DOHH2 (cell line): Measurements from ENCODE around the gene HDHD5.
A peak's percentile ranks its signal among the peaks of the same experiment; 100 is the strongest.

ENCODE experiments used
- H3F3A ChIP-seq: fragments of 200-600 bp; sonication (generic), shearing (Covaris generic); 2 replicates; pipeline ENCODE4 v1.6.0; 2016; ENCODE audit warnings: antibody characterized with exemption, mild to moderate bottlenecking; ENCODE audit not compliant: control insufficient read depth, insufficient read depth
- H3K27ac ChIP-seq: fragments of 200-600 bp; sonication (generic); 2 replicates; pipeline ENCODE4 v1.5.1; 2014; ENCODE audit warnings: low read depth, mild to moderate bottlenecking, low read length, moderate library complexity
- H3K27me3 ChIP-seq: fragments of 200-600 bp; sonication (generic); 2 replicates; pipeline ENCODE4 v1.6.1; 2014; ENCODE audit warnings: mild to moderate bottlenecking, low read length, mixed read lengths; ENCODE audit not compliant: control insufficient read depth
- H3K36me3 ChIP-seq: fragments of 200-600 bp; sonication (generic); 2 replicates; pipeline ENCODE4 v1.6.1; 2014; ENCODE audit warnings: mild to moderate bottlenecking, low read length, moderate library complexity, mixed read lengths; ENCODE audit not compliant: control insufficient read depth
- H3K4me1 ChIP-seq: fragments of 200-600 bp; sonication (generic); 2 replicates; pipeline ENCODE4 v1.6.1; 2014; ENCODE audit warnings: mild to moderate bottlenecking, low read length, mixed read lengths; ENCODE audit not compliant: control insufficient read depth
- H3K4me2 ChIP-seq: fragments of 200-600 bp; sonication (generic); 2 replicates; pipeline ENCODE4 v1.6.0; 2014; ENCODE audit warnings: mild to moderate bottlenecking, low read length, moderate library complexity
- H3K4me3 ChIP-seq: fragments of 200-600 bp; sonication (generic); 2 replicates; pipeline ENCODE4 v1.5.1; 2014; ENCODE audit warnings: mild to moderate bottlenecking, low read length, mixed read lengths
- H3K79me2 ChIP-seq: fragments of 200-600 bp; sonication (generic); 2 replicates; pipeline ENCODE4 v1.6.1; 2014; ENCODE audit warnings: mild to moderate bottlenecking, low read length, mixed read lengths; ENCODE audit not compliant: control insufficient read depth
- H3K9me2 ChIP-seq: fragments of 200-600 bp; sonication (generic); replicated peaks from 2 replicates; pipeline ENCODE4 v1.6.1; 2014; ENCODE audit warnings: mild to moderate bottlenecking, low read length, mixed read lengths; ENCODE audit not compliant: control insufficient read depth
- H3K9me3 ChIP-seq: fragments of 200-600 bp; sonication (generic); 2 replicates; pipeline ENCODE4 v1.6.1; 2014; ENCODE audit warnings: antibody characterized with exemption, low read length, mixed read lengths; ENCODE audit not compliant: control insufficient read depth, insufficient read depth
- H4K20me1 ChIP-seq: fragments of 200-600 bp; sonication (generic); 2 replicates; pipeline ENCODE4 v1.6.0; 2014; ENCODE audit warnings: low read depth, mild to moderate bottlenecking, antibody characterized with exemption, low read length, moderate library complexity; ENCODE audit not compliant: control insufficient read depth, insufficient read depth
- EZH2phosphoT487 ChIP-seq: fragments of 200-600 bp; sonication (generic); IDR thresholded peaks from 2 replicates; pipeline ENCODE4 v1.6.1; 2017; ENCODE audit warnings: borderline replicate concordance, mild to moderate bottlenecking, antibody characterized with exemption, low read length, moderate library complexity, mixed read lengths
- TF ChIP-seq, protein P1 (sequence below): fragments of 200-600 bp; sonication (generic); IDR thresholded peaks from one replicate; pipeline ENCODE4 v1.5.1; 2014; ENCODE audit warnings: antibody characterized with exemption, mild to moderate bottlenecking, low read depth, low read length; ENCODE audit not compliant: poor library complexity, severe bottlenecking

Gene HDHD5

DNA sequence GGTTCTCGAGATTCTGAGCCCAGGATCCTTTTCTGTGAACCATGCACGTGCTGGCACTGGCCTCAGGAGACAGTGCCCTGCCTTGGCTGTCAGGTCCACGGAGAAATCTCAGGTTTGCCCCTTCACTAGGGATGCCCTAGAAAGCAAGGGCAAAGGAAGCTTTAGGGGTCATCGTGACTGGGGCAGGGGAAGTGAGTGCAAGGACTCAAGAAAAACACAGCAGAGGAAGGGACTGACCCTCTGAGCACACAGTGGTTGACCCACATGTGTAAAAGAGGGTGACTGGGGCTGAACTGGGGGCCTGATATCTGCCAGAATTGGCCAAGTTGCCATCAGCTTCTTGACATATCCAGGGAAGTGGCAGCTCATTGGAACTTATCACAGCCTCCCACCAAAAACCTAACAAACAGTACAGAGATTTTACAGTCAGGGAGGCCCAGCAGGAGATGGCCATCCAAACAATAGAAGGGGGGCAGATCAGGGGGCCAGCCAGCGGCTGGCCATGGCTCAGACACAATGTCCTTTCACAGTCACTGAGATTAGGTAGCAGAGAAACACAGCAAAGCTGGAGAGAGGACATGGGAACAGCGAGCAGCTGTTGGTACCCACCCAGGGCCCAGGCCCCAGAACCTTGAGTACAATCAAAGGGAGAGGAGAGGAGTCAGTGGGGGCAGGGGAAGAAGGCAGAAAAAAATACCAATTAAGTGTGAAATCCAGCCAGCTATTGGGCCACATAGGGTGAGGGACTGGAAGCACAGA is 42.3 kb downstream of the HDHD5 start:
- Histone ChIP-seq H3K4me3 (no peak overlapping the region), H4K20me1 (no peaks in the 10 kb centered on the region), H3K27ac (peak overlapping the region; percentile 63), H3K9me3 (no peaks in the 10 kb centered on the region), H3F3A (peaks cover 13% of the 10 kb centered on the region), H3K4me2 (peak overlapping the region; percentile 72), H3K36me3 (no peaks in the 10 kb centered on the region), H3K79me2 (no peaks in the 10 kb centered on the region), H3K9me2 (no peaks in the 10 kb centered on the region), H3K27me3 (no peaks in the 10 kb centered on the region), H3K4me1 (peaks cover 53% of the 10 kb centered on the region)
- no peak for TF ChIP-seq EZH2phosphoT487
- TF ChIP-seq, protein P1, sequence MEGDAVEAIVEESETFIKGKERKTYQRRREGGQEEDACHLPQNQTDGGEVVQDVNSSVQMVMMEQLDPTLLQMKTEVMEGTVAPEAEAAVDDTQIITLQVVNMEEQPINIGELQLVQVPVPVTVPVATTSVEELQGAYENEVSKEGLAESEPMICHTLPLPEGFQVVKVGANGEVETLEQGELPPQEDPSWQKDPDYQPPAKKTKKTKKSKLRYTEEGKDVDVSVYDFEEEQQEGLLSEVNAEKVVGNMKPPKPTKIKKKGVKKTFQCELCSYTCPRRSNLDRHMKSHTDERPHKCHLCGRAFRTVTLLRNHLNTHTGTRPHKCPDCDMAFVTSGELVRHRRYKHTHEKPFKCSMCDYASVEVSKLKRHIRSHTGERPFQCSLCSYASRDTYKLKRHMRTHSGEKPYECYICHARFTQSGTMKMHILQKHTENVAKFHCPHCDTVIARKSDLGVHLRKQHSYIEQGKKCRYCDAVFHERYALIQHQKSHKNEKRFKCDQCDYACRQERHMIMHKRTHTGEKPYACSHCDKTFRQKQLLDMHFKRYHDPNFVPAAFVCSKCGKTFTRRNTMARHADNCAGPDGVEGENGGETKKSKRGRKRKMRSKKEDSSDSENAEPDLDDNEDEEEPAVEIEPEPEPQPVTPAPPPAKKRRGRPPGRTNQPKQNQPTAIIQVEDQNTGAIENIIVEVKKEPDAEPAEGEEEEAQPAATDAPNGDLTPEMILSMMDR: no peak

DNA sequence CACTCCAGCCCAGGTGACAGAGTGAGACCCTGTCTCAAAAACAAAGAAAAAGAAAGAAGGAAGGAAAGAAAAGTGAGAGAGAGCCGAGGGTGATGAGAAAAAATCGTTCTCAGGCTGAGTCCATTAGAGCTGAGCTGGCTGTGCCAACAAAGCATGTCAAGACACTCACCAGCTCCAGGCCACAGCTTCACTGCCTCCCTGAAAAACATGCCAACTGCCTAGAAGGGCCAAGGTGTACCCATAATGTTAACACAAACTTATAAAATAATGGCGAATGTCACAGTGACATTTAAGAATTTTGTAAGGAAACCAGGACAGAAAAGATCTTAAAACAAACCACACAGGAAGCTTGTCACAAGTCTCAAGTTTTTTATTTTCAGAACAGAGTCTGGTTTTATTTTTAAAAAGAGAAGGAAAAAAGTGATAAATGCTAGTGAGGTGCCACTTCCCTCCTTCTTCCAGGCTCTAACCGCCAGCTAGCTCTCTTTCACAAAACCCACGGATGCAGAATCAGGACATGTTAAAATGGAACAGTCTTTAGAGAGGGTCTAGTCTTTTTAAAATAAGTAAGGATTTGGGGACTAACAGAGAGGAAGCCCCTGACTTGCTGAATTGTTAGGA is 43.0 kb downstream of the HDHD5 start:
- Histone ChIP-seq H3K27ac (0 out of 2 replicates have a peak overlapping the region, but pooled peaks have one; percentile 3), H3K9me3 (no peaks in the 10 kb centered on the region), H3K9me2 (no peaks in the 10 kb centered on the region), H3K4me1 (peaks cover 53% of the 10 kb centered on the region), H3F3A (peaks cover 13% of the 10 kb centered on the region), H3K4me3 (no peak overlapping the region), H4K20me1 (no peaks in the 10 kb centered on the region), H3K27me3 (no peaks in the 10 kb centered on the region), H3K4me2 (peak overlapping the region; percentile 72), H3K36me3 (no peaks in the 10 kb centered on the region), H3K79me2 (no peaks in the 10 kb centered on the region)
- TF ChIP-seq, protein P1: no peak
- no peak for TF ChIP-seq EZH2phosphoT487

DNA sequence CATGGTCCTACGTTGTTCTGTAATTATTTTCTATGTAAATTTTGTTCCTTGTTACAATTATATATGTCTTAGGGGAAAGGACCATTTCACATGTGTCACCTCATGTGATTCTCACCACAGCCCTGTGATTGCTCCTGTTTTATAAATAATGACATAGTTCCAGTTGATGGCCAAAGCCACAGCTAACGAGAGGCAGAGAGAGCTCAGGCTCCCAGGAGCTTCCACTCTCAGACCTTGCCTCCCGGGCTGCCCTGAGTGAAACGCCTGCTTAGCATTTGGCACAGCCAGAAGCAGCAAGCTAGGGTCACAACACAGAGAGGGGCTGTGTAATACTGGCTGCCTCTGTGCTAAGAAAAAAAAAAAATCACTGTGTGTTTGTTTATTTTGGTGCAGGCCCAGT is 43.8 kb downstream of the HDHD5 start:
- no peaks in the 10 kb centered on the region for H3K36me3 ChIP-seq
- peaks cover 13% of the 10 kb centered on the region for H3F3A ChIP-seq
- TF ChIP-seq, protein P1: no peak
- TF ChIP-seq EZH2phosphoT487: no peak
- H3K79me2 ChIP-seq: no peaks in the 10 kb centered on the region
- H3K9me3 ChIP-seq: no peaks in the 10 kb centered on the region
- H4K20me1 ChIP-seq: no peaks in the 10 kb centered on the region
- H3K4me3 ChIP-seq: no peak overlapping the region
- H3K4me1 ChIP-seq: peaks cover 53% of the 10 kb centered on the region
- no peaks in the 10 kb centered on the region for H3K9me2 ChIP-seq
- 0 out of 2 replicates have a peak overlapping the region, but pooled peaks have one; percentile 72 for H3K4me2 ChIP-seq
- H3K27ac ChIP-seq: no peak overlapping the region
- no peaks in the 10 kb centered on the region for H3K27me3 ChIP-seq
